SU-DHL-6 (cell line): ENCODE measurements around the gene DLL4.

Source experiments
- EZH2phosphoT487 ChIP-seq: fragments of 200-600 bp; sonication (generic), shearing (Covaris generic); conservative IDR thresholded peaks from 2 replicates; pipeline ENCODE4 v1.6.1; 2018; ENCODE audit warnings: mild to moderate bottlenecking, antibody characterized with exemption, low read length, moderate library complexity, mixed read lengths
- TF ChIP-seq, protein P1 (sequence below): fragments of 200-600 bp; sonication (generic); IDR thresholded peaks from one replicate; pipeline ENCODE4 v1.5.1; 2017; ENCODE audit warnings: antibody characterized with exemption, mild to moderate bottlenecking, low read length, moderate library complexity; ENCODE audit not compliant: insufficient read depth, poor library complexity, severe bottlenecking

DNA sequence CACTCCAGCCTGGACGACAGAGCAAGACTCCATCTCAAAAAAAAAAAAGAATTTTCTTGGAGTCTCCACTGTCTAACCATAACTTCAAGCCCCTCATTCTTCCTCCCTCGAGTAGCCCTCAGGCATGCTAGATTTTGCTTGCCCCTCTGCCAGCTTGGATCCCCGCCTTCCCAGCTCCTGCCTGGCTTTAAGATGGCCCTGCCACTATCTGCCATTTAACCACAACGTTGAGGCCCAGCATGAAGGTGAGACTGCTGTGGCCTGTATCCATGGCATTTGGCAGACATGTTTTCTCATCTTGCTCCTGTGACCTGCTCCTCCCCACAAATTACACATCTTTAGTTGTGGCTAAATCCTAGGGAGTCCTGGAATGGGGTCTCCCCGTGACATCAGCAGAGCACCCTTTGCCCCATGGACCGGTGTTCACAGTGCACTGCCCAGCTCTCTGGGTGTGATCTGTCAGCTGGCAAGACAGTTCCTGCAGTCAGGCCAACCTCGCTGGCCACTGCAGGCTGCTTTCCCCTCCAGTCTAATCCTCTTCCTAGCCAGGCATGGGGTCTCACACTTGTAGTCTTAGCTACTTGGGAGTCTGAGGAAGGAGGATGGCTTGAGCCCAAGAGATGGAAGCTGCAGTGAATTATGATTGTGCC lies 24.5 kb upstream of the DLL4 start:
- TF ChIP-seq, protein P1, sequence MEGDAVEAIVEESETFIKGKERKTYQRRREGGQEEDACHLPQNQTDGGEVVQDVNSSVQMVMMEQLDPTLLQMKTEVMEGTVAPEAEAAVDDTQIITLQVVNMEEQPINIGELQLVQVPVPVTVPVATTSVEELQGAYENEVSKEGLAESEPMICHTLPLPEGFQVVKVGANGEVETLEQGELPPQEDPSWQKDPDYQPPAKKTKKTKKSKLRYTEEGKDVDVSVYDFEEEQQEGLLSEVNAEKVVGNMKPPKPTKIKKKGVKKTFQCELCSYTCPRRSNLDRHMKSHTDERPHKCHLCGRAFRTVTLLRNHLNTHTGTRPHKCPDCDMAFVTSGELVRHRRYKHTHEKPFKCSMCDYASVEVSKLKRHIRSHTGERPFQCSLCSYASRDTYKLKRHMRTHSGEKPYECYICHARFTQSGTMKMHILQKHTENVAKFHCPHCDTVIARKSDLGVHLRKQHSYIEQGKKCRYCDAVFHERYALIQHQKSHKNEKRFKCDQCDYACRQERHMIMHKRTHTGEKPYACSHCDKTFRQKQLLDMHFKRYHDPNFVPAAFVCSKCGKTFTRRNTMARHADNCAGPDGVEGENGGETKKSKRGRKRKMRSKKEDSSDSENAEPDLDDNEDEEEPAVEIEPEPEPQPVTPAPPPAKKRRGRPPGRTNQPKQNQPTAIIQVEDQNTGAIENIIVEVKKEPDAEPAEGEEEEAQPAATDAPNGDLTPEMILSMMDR: no peak
- no peak for TF ChIP-seq EZH2phosphoT487
